GM18498 (cell line): Measurements from ENCODE around the gene ASB2.

ENCODE experiments used
- ATAC-seq: cut with Tn5 transposase; IDR thresholded peaks from one replicate; pipeline ENCODE4 v1.9.1; 2021; ENCODE audit warnings: mild to moderate bottlenecking, moderate library complexity; ENCODE audit not compliant: unreplicated experiment

ASB2 gene, protein sequence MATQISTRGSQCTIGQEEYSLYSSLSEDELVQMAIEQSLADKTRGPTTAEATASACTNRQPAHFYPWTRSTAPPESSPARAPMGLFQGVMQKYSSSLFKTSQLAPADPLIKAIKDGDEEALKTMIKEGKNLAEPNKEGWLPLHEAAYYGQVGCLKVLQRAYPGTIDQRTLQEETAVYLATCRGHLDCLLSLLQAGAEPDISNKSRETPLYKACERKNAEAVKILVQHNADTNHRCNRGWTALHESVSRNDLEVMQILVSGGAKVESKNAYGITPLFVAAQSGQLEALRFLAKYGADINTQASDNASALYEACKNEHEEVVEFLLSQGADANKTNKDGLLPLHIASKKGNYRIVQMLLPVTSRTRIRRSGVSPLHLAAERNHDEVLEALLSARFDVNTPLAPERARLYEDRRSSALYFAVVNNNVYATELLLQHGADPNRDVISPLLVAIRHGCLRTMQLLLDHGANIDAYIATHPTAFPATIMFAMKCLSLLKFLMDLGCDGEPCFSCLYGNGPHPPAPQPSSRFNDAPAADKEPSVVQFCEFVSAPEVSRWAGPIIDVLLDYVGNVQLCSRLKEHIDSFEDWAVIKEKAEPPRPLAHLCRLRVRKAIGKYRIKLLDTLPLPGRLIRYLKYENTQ

DNA sequence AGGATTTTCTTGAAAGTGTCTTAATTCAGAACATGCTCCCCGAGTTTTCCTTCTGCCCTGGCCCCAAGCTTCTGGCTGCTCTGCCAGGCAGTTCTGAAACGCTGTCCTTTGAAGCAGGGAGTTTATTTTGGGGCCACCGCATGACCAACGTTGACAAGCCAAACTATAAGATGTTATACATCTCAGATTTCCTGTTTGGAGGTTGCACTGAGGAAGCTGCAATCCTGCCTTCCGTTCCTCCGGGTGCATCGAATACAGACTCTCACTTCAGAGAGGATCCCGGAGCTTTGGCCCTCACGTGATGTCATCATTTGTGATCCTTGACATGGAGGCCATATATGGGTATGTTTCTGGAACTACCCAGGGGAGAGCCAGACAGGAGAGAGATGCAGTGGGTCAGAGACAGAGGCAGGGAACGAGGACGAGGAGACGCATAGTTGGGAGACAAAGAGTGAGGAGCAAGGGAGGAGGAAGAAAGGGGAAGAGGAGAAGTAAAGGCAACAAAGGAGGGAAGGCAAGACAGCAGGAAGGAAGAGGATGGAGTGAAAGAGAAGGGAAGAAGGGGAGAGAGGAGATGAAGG lies at the start of gene ASB2:
TSS of gene ASB2 (minus strand) at position 94 of the 581 bp plus-strand sequence. CDS start 12,031 bp downstream, outside the sequence.
- ATAC-seq: peak; percentile 15

DNA sequence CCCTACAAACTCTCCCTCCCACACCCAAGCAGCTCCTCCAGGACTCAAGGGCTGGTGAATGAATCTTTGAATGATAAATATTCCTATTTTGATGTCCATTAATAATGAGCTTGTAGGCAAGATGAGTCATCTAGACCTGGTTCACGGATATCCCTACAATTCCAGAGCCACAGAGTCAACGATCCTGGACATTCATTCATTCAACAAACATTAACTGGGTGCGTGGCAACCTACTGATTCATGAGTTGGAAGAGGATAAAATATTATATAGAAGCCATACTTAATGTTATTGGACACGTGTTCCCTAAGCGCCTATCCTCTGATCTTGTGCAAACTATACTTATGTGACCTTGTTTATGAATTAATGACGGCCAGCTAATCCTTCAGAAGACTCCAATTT lies 49.4 kb upstream of the ASB2 start:
- no peak for ATAC-seq

DNA sequence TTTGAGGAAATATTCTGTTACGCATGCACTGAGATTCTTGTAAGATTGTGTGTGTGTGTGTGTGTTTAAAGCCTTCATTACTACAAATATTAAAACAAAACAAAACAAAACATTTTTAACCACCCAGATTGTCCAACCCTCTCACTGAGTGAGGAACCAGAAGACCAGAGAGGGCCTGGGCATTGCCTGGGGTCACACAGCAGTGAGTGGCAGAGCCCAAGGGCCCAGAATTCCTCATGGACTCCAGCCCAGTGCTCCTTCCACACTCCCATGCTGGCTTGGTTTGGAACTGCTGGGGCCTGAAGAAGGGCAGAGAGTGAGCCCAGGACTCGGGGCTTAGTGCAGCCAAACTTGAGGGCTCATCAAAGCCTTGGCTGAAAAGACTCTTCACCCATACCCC lies 48.2 kb upstream of the ASB2 start:
- ATAC-seq: no peak

DNA sequence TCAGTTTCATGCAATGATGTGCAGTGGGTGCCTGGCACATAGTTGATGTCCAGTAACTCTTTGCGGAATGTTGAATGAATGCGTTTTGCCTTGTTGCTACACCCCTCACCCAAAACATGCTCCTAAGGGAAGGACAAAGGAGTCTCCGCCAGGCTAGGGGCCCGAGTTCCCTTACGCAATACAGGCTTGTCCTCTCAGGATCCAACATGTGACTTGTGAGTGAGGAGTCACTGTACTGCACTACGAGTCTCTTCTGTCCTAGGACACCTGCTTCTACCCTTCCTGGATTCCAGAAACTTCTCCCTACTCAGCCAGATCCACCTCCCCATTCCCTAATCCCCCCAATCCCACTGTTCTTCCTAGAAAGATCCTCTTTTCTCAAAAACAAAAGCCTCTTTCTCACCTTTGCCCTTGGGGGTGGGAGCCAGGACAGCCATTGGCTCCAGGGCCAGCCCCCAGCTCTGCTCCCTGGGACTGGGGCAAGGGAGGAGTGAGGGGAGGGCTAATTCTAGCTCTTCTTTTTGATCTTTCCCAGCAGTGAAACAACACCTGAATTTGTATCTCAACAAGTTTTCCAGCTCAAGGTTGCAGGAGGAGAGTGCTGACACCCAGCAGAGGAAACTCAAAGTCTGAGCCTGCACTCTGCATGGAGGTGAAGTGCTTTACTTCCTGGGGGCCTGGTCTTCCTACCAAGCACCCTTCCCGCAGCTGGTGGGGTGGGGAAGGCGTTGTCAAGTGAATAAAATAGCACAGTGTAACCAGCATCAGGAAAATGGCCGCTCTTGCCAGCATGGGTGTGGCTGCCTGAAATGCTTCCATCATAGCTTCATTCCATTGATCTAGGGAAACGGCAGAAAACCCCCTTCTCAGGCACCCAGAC lies 46.4 kb upstream of the ASB2 start:
- ATAC-seq: no peak

DNA sequence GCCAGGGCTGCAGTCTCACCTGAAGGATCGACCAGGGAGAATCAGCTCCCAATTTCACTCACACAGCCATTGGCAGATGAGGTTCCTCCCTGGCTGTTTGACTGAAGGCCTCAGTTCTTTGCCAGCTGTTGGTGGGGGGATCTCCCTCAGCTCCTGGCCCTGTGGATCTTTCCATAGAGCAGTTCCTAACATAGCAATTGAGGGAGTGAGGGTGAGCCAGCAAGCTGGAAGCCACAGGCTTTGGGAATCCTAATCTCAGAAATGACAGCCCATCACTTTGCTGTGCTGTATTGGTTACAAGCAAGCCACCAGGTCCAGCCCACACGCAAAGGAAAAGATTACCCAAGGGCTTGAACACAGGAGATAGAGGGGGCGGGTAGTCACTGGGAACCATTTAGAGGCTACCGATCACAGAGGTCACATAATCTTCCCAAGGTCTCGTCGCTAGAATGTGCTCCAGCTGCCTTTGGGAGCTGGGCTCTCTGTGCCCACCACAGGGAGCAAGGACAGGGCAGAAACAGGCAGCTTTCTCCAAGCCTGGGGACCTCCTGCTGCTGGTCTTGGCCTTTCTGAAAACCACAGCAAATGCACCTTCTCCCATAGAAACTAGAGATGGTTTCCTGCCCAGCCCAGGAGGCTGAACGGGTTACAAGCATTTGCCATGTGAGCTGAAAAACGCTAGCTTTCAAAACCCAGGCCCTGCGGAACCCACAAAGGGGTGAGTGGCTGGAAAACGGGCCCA lies 45.2 kb upstream of the ASB2 start:
- ATAC-seq: no peak

DNA sequence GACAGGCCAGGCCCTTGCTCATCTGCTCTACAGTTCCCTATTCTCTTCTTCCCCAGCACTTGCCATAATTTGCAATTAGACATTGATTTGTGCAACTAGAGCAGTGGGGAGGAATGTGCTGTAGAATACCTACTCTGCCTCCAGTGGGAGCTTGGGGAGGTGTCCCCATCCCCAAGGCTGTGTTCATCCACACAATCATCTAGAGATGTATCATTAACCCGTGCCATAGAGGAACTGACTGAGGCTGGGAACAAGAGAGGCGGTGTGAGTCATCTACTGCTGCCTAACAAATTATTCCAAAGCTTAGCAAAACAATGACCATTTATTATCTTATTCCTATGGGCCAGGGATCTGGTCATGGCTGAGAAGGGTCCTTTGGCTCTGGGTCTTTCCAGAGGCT lies 44.6 kb upstream of the ASB2 start:
- no peak for ATAC-seq

DNA sequence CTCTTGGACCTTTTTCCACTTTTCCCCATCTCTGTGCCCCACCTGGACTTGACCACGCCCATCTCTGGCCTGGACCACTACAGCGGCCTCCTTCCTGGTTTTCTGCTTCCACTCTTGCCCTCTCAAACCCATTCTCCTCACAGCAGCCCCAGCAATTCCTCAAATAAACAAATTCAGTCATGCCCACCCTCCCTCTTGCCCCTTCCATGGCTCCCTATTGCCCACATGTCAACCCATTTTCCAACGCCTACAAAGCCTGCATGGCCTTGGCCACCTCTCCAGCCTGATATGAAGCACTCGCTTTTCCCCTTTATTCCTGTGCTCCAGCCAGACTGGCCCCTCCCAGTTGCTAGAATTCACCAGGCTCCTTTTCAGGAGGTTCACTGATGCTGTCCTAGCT lies 43.9 kb upstream of the ASB2 start:
- no peak for ATAC-seq

DNA sequence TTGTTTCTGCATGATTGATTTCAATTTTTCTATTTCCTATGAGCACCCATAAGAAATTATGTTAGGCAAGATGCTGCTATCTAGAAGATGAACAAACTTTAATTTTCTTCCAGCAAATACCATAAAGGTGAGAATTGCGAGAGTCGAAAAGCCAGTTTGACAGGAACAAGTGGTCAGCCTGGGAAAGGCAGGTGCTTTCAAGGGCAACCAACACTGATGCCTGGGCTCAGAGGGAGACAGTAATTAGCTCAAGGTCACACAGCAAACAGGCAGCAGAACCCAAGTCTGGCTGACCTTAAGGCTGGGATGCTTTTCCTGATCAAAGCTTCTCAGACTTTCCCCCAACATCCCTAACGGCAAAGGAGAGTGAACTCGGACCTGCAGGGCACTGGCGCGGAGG lies 43.0 kb upstream of the ASB2 start:
- no peak for ATAC-seq

DNA sequence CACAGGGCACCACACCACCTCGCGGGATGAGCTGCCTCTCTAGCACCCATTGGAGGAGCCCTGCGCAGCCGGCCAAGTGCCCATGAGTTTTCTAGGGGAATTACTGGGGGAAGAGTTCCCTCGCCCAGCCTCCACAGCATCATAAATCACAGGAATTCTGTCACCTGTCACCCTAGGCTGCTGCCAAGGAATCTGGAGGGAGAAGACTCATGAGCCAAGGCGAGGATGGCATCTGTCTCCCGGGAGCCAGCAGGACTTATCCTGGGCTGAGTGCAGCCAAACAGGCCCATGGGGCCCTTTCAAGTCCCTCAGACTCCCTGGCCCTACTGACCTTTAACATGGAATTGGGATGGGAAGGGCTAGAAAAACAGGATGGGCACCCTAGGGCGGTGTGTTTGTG lies 41.9 kb upstream of the ASB2 start:
- ATAC-seq: no peak

DNA sequence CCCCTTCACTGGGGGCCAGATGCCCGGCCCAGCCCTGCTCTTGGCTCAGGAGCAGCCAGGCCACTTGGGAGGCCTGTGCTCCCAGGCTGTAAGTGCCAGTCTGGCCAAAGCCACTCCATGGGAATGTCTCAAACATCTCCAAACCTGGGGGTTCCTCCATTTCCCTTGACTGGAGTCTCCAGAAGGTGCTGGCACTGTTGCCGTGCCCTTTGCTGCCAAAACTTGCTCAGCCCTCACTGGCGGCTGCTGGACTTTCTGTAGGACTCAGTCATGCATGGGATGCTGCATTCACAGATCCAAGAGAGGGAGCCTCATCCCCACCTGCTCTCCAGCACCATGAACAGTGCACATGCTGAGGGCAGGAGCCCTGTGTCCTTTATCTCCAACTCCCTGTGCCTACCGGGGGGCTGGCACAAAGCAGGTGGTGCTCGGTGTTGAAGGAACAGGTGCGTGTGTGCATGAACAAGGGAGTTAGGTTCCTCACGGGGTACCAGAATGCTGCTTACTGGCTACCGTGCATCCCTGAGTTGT lies 40.1 kb upstream of the ASB2 start:
- ATAC-seq: no peak

DNA sequence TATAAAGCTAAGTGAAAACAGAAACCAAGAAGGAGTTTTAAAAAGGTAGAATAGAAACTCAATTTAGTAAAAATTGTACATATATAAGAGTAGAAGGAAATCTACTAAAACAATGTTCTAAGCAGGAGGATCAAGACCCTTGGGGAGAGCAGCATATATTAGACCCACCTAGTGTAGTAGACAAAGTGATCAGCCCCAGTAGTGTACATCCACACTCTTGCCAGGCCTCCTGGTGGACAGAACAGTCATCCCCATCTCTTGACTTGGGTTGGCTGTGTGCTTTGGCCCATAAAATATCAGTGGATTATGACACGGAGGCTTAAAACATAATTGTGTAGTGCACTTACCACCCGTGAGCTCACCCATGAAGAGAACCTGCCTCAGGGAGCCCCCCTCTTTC lies 38.9 kb upstream of the ASB2 start:
- ATAC-seq: no peak

DNA sequence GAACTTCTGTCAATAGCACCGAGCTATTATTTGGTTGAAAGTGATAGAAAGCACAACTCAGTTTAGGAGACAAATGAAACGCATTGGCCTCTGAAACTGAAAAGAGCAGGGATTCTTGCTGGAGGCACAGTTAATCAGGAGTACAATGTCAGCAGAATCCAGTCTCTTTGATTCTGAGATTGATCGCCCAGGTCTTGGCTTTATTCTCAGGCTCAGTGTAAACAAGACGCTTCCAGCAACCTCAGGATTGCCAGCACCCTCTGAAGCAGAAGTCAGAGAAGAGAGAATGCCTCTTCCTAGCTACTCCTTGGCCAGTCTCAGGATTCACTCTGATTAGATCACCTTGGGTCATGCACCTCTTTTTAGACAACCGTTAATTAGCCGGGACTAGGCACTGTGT lies 38.0 kb upstream of the ASB2 start:
- ATAC-seq: no peak

DNA sequence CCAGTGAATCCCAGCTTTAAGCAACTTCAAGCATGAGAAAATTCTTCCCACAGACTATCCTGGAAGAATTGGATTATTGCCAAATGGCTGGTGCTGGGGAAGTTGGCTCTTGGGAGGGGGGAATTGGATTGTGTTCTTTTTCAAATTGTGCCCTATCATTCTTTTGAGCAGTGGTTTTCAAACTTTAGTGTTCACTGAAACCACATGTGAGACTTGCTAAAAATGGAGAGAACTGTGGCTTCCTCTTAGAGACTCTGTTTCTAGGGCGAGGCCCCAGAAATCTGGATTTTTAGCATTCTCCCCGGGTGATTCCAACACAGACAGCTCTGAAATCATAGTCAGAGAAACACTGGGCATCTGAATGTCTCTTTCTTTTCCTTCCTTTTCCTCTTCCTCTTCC lies 35.4 kb upstream of the ASB2 start:
- no peak for ATAC-seq

DNA sequence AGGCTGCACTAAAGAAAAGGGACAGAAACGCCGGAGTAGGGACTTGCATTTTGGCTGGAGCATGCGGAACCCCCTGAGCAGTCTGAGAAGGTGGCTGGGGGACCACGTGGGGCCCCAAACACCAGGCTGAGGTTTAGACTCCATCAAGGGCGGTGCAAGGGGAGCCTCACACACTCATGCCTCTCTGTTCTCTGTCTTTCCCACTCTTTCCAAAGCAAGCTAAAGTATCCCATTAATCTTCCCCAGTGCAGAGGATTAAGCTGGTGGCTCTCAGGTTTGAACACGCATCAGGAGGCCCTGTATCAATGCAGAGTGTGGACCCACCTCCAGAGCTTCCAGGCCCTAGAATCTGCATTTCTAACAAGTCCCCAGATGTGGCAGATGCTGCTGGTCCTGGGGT lies 34.3 kb upstream of the ASB2 start:
- no peak for ATAC-seq

DNA sequence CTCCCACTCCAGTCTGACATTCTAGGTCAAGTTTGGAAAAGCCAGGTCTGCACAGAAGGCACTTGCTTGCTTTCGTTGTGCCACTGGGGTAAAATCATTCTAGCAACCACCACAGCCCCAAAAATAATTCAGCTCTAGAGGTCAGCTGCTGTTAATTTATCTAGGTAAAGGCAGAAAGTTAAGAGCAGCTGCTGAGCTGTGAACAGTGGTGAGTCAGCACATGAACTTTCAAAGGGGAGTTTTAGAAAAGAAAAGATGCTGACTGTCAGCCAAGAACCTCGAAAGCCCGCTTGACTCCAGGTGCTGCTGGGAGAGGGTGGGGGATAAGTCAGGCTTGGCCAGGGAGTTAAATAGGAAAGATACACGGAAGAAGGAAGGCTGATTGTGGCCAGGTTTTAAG lies 33.4 kb upstream of the ASB2 start:
- ATAC-seq: peak; percentile 51

DNA sequence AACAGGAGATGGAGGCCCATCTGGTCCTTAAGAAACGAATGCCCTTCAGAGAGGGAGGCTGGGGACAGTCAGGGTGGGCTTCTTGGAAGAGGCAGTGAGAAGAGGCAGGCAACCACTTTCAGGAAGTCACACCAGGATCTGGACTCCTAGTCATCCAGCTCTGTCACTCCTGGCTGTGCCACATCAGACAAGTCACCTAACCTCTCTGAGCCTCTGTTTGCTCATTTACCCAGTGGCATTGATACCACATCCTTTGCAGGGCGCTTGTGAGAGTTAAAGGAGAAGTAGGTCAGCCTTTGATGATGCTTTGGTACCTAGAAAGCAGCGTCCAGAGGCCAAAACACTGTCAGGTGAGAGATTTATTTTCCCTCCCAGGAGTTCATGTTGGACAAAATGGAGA lies 31.9 kb upstream of the ASB2 start:
- no peak for ATAC-seq

DNA sequence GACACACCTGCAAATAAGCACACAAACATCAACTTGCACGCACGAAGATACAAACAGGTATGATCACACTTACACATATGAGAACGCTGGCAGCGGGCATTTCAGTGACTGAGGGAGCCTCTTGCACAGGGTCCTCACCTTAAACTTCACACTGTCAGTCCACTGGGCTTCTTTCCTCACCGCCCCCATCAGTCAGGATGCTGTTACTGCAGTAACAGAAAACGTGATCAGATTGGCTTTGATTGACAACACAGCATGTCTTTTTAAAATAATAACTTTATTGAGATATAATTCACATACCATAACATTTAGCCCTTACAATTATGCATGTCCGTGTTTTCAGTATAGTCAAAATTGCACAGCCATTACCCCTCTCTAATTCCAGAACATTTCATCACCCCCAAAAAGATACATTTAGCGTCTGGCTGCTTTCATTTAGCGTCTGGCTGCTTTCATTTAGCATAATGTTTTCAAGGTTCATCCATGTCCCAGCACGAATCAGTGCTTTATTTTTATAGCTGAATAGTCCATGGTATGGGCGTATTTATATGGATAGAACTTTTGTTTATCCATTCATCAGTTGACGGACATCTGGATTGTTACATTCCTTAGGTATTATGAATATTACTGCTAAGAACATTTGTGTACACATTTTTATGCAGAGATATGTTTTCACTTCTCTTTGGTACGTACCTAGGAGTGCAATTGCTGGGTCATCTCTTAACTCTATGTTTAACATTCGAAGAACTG lies 29.1 kb upstream of the ASB2 start:
- ATAC-seq: no peak

DNA sequence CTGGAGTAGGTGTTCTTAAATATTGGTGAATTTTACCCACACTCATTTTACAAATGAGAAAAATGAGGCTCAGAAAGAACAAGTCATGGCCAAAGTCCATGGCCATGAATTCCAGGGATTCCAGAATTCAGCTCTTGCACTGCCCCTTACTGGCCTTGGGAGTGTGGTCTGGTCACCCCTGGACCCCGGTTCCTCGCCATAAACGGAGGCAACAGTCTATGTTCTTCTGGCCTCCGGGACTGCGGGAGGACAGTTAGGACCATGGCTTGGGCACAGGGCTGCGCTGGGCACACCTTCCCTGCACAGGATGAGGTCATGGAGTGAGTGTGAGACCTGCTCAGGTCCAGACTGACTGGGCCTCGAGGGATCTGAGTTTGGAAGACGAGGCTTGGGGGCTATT lies 27.6 kb upstream of the ASB2 start:
- no peak for ATAC-seq

DNA sequence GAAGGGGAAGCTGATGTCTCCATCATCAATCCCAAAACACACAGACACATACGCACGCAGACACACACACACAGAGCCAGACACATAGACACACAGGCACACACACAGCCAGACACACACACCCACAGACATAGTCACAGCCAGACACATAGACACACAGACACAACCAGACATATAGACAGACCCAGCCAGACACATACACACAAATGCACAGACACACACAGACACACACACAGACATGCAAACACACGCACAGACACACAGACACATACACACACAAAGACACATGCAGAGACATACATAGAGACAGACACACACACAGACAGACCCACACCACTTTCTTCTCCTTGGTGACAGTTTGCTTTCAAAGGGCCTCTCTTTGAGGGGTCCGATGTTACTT lies 27.0 kb upstream of the ASB2 start:
- no peak for ATAC-seq
